HepG2 (cell line): Measurements from ENCODE around the gene KIAA1217.
A peak's percentile ranks its signal among the peaks of the same experiment; 100 is the strongest.

Experiments used
- EP300 ChIP-seq, 3 experiments: sonication (generic) in 1 of 3; formaldehyde crosslinking in 1 of 3; IDR thresholded peaks; 2 replicates each; pipeline versions ENCODE4 v1.5.1 to v1.6.1; 2011 to 2020; ENCODE audit warnings: low read depth in 2 of 3, low read length in 2 of 3, borderline replicate concordance in 1 of 3, improper control_type of control experiment in 1 of 3, mild to moderate bottlenecking in 1 of 3, missing genetic modification reagents in 1 of 3, moderate library complexity in 1 of 3
- HNRNPLL ChIP-seq: fragments of 200-400 bp; formaldehyde crosslinking; IDR thresholded peaks from 2 replicates; pipeline ENCODE4 v1.6.1; 2017; ENCODE audit warnings: mild to moderate bottlenecking, low read depth, low read length; ENCODE audit not compliant: poor library complexity, severe bottlenecking
- POLR2A ChIP-seq, 2 experiments: IDR thresholded peaks; 2 replicates each; pipeline ENCODE4 v1.6.1; 2011; ENCODE audit warnings: low read depth in 2 of 2, low read length in 2 of 2, mild to moderate bottlenecking in 1 of 2, moderate library complexity in 1 of 2; ENCODE audit not compliant: insufficient read depth in 1 of 2
- PRDM15 ChIP-seq: sonication (generic); formaldehyde crosslinking; IDR thresholded peaks from 2 replicates; pipeline ENCODE4 v1.4.0; 2020; ENCODE audit warnings: missing genetic modification reagents
- PREB ChIP-seq: sonication (generic); formaldehyde crosslinking; IDR thresholded peaks from 2 replicates; pipeline ENCODE4 v1.4.0; 2020; ENCODE audit warnings: missing genetic modification reagents
- SETDB1 ChIP-seq: sonication (generic); formaldehyde crosslinking; IDR thresholded peaks from 2 replicates; pipeline ENCODE4 v1.5.1; 2020; ENCODE audit warnings: missing genetic modification reagents, mild to moderate bottlenecking, borderline replicate concordance
- ZSCAN9 ChIP-seq: IDR thresholded peaks from 2 replicates; pipeline ENCODE4 v1.6.1; 2016; ENCODE audit warnings: borderline replicate concordance

- TF ChIP-seq ZSCAN9 (CRISPR knock-in tag) (peak; percentile 37; the same call in 1 of the 2 replicates), HNRNPLL (no peak), POLR2A (IDR thresholded peaks at IDR 0.05; ENCODE audit: insufficient read depth in 1 of 2, low read depth in 2 of 2, low read length in 2 of 2) (no peak), SETDB1 (no peak), EP300 (IDR thresholded peaks at IDR 0.05; ENCODE audit: low read depth in 2 of 2, low read length in 2 of 2) (peak; percentile 20 to 79; a peak in 2 of 4 replicates), EP300 (CRISPR knock-in tag; IDR thresholded peaks at IDR 0.05; ENCODE audit: borderline replicate concordance) (peak; percentile 62; the same call in 1 of the 2 replicates), PREB (CRISPR knock-in tag) (no peak), PRDM15 (CRISPR knock-in tag) (no peak)
Measured at GRCh38 chr10:24207781-24208611, 942 bp upstream of the KIAA1217 start.
